Cardiac muscle cell (in vitro differentiated cells and primary cell): Measurements from ENCODE around the gene LGI4. TPM values are rescaled to one million over a fixed set of nuclear protein-coding genes. Genes with fewer than 3 reads are reported as not detected.

Experiments used
- DNase-seq, 2 donors: peaks; one replicate each; pipeline versions ENCODE4 v3.0.0 to v3.0.0-alpha.2; 2010 to 2017; ENCODE audit warnings: low read depth in 1 of 2, low spot score in 1 of 2
- H3K27ac ChIP-seq: fragments of 200-600 bp; sonication (generic); 2 replicates; pipeline ENCODE4 v1.5.1; 2016
- H3K27me3 ChIP-seq: fragments of 200-600 bp; sonication (generic); 2 replicates; pipeline ENCODE4 v1.6.0; 2016; ENCODE audit warnings: control low read depth
- H3K36me3 ChIP-seq: fragments of 200-600 bp; sonication (generic); 2 replicates; pipeline ENCODE4 v1.5.1; 2016; ENCODE audit warnings: control low read depth
- H3K4me1 ChIP-seq: fragments of 200-600 bp; sonication (generic); 2 replicates; pipeline ENCODE4 v1.8.1; 2017; ENCODE audit warnings: low read depth, mild to moderate bottlenecking, mixed run types
- H3K4me3 ChIP-seq: fragments of 200-600 bp; sonication (generic); 2 replicates; pipeline ENCODE4 v1.5.1; 2016; ENCODE audit warnings: mild to moderate bottlenecking
- H3K9me3 ChIP-seq: fragments of 200-600 bp; sonication (generic); 2 replicates; pipeline ENCODE4 v1.5.1; 2017; ENCODE audit warnings: low read depth, mild to moderate bottlenecking, control low read depth
- CTCF ChIP-seq: IDR thresholded peaks from 2 replicates; pipeline ENCODE4 v1.5.1; 2012; ENCODE audit warnings: low read depth, mild to moderate bottlenecking, low read length
- polyA plus RNA-seq: library from polyadenylated mRNA; unstranded; fragments of >200 nt; fragmentation: Nextera tagmentation; extraction: Ambion mirVana; gene quantifications from 2 replicates; pipeline ENCODE4 v1.2.1, GENCODE V29; 2016
- total RNA-seq: library from RNA; depleted of rRNA; stranded (reverse); fragments of >200 nt; gene quantifications from 2 replicates; pipeline ENCODE4 v1.2.3, GENCODE V29; 2016

The LGI4 gene
- total and polyA plus RNA-seq, 2 experiments from 2014 or later, result 26.7 to 45.5 TPM

GRCh38 chr19:35149463-35149862, 14.6 kb upstream of the LGI4 start:
- H3K9me3 ChIP-seq, result no peaks in the 10 kb centered on the region
- H3K27me3 ChIP-seq, result peaks cover 28% of the 10 kb centered on the region
- TF ChIP-seq CTCF, result no peak
- H3K4me3 ChIP-seq, result no peak overlapping the region
- no peak for DNase-seq
- H3K4me1 ChIP-seq, result peaks cover 6% of the 10 kb centered on the region
- no peaks in the 10 kb centered on the region for H3K36me3 ChIP-seq
- no peak overlapping the region for H3K27ac ChIP-seq

- no peak overlapping the region for H3K27ac ChIP-seq
- no peak for TF ChIP-seq CTCF
- DNase-seq, result no peak
- peaks cover 36% of the 10 kb centered on the region for H3K27me3 ChIP-seq
- no peaks in the 10 kb centered on the region for H3K4me1 ChIP-seq
- H3K4me3 ChIP-seq, result no peak overlapping the region
- no peaks in the 10 kb centered on the region for H3K36me3 ChIP-seq
- no peaks in the 10 kb centered on the region for H3K9me3 ChIP-seq
These were observed 12.0 kb upstream of the LGI4 start for GRCh38 chr19:35146746-35147459.

GRCh38 chr19:35144600-35145436, 10.0 kb upstream of the LGI4 start:
- H3K27me3 ChIP-seq, result peaks cover 41% of the 10 kb centered on the region
- H3K4me3 ChIP-seq, result no peak overlapping the region
- no peak overlapping the region for H3K27ac ChIP-seq
- H3K4me1 ChIP-seq, result peaks cover 14% of the 10 kb centered on the region
- no peak for TF ChIP-seq CTCF
- no peaks in the 10 kb centered on the region for H3K36me3 ChIP-seq
- DNase-seq, result peak; percentile 32 to 58
- H3K9me3 ChIP-seq, result no peaks in the 10 kb centered on the region

GRCh38 chr19:35144259-35144599, 9.4 kb upstream of the LGI4 start:
- Histone ChIP-seq H3K4me3 (no peak overlapping the region), H3K9me3 (no peaks in the 10 kb centered on the region), H3K27me3 (peaks cover 41% of the 10 kb centered on the region), H3K4me1 (peaks cover 18% of the 10 kb centered on the region), H3K27ac (no peak overlapping the region), H3K36me3 (no peaks in the 10 kb centered on the region)
- TF ChIP-seq CTCF, result no peak
- DNase-seq, result no peak

GRCh38 chr19:35143818-35144217, 9.0 kb upstream of the LGI4 start:
- no peak overlapping the region for H3K4me3 ChIP-seq
- H3K27ac ChIP-seq, result no peak overlapping the region
- no peaks in the 10 kb centered on the region for H3K9me3 ChIP-seq
- no peak for DNase-seq
- H3K36me3 ChIP-seq, result no peaks in the 10 kb centered on the region
- peaks cover 21% of the 10 kb centered on the region for H3K4me1 ChIP-seq
- peaks cover 41% of the 10 kb centered on the region for H3K27me3 ChIP-seq
- TF ChIP-seq CTCF, result no peak
